ENCODE data around the gene EGFL7.

GRCh38 chr9:136617746-136618579 lies 44.8 kb upstream of the EGFL7 start:
- no peak for TF ChIP-seq CTCF (IDR thresholded peaks at IDR 0.05)
- no peak for TF ChIP-seq EZH2 (IDR thresholded peaks at IDR 0.05)
